Cerebellar nuclear complex (tissue), 1 donor: ENCODE data around the gene IL3.

Source experiments
- DNase-seq, 2 experiments: peaks; one replicate each; lab custom pipeline; 2025; lab: John Stamatoyannopoulos, UW

IL3 gene

GRCh38 chr5:132057498-132058255, 2.8 kb upstream of the IL3 start:
- no peak for DNase-seq

- no peak for DNase-seq
Observed at GRCh38 chr5:132058646-132059042, 1.8 kb upstream of the IL3 start.

GRCh38 chr5:132059043-132059695, 1.3 kb upstream of the IL3 start:
- no peak for DNase-seq

GRCh38 chr5:132059696-132060500, 557 bp upstream of the IL3 start:
- no peak for DNase-seq

GRCh38 chr5:132063090-132063911, 2.8 kb downstream of the IL3 start:
- DNase-seq, result no peak

- no peak for DNase-seq
Observed at GRCh38 chr5:132064140-132064539, 3.7 kb downstream of the IL3 start.

- DNase-seq, result peak in 1 of 2 experiments; percentile 25
Observed at GRCh38 chr5:132064738-132065331, 4.4 kb downstream of the IL3 start.

- DNase-seq, result peak in 1 of 2 experiments; percentile 41
Observed at GRCh38 chr5:132065351-132065937, 5.0 kb downstream of the IL3 start.

- DNase-seq, result no peak
Observed at GRCh38 chr5:132065951-132066701, 5.7 kb downstream of the IL3 start.

- no peak for DNase-seq
Observed at GRCh38 chr5:132066871-132067270, 6.4 kb downstream of the IL3 start.

- DNase-seq, result no peak
Observed at GRCh38 chr5:132067451-132067850, 7.0 kb downstream of the IL3 start.

GRCh38 chr5:132067941-132068808, 7.7 kb downstream of the IL3 start:
- DNase-seq, result no peak

GRCh38 chr5:132069561-132069960, 9.1 kb downstream of the IL3 start:
- no peak for DNase-seq

- DNase-seq, result no peak
Observed at GRCh38 chr5:132069994-132070393, 9.5 kb downstream of the IL3 start.

- no peak for DNase-seq
Observed at GRCh38 chr5:132070460-132071337, 10.2 kb downstream of the IL3 start.

GRCh38 chr5:132071338-132071707, 10.9 kb downstream of the IL3 start:
- DNase-seq, result no peak

GRCh38 chr5:132072070-132072469, 11.6 kb downstream of the IL3 start:
- no peak for DNase-seq

- DNase-seq, result no peak
Observed at GRCh38 chr5:132072528-132072927, 12.1 kb downstream of the IL3 start.
